Measurements from ENCODE around the gene SLC2A4.
A peak's percentile ranks its signal among the peaks of the same experiment; 100 is the strongest.

The SLC2A4 gene

DNA sequence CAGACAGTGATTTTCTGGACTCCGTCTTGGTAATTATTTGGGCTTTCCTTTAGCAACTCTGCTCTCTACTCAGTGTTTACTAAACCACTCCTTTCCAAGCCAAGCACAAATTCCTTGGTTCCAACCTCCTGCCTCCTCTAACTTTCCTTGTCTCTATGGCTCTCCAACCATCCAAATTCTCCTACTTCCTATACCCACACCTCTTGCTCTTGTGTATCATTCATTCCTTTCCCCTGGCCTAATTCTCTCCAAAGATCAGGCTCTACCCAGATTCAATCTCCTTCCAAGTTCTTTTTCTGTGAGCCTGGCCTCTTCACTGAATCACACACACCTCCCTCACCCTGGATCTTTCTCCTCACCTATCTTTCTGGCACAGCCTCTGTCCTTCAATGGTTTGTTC is 46.5 kb downstream of the SLC2A4 start:
- H3K9me3 ChIP-seq (ENCODE audit: insufficient read depth, low read length, severe bottlenecking), result no peaks in the 10 kb centered on the region
- H3K27ac ChIP-seq (ENCODE audit: low read length), result peak overlapping the region; percentile 96; the same call in 1 of the 2 replicates
- H3K27me3 ChIP-seq (ENCODE audit: insufficient read depth, low read length, poor library complexity), result no peaks in the 10 kb centered on the region
- DNase-seq (no peak), ATAC-seq (ENCODE audit: insufficient read depth, low read depth) (no peak)
- H2AFZ ChIP-seq (ENCODE audit: low read depth, low read length), result no peak overlapping the region
- H3K4me2 ChIP-seq (ENCODE audit: insufficient read depth, low read length), result peak overlapping the region; percentile 80
- TF ChIP-seq EZH2 (IDR thresholded peaks at IDR 0.05; ENCODE audit: borderline replicate concordance, low read depth, low read length, severe bottlenecking), result no peak
- no peaks in the 10 kb centered on the region for H4K20me1 ChIP-seq (ENCODE audit: insufficient read depth, low read length)
- peak overlapping the region; percentile 68 for H3K9ac ChIP-seq (ENCODE audit: low read depth, low read length)
- peak overlapping the region in 1 of 2 experiments; percentile 73; a peak in 3 of 4 replicates for H3K4me3 ChIP-seq (ENCODE audit: low read depth in 1 of 2, low read length in 2 of 2)
- peaks cover 35% of the 10 kb centered on the region for H3K79me2 ChIP-seq (ENCODE audit: insufficient read depth, low read length)
- H3K4me1 ChIP-seq (ENCODE audit: insufficient read depth, low read length), result peaks cover 35% of the 10 kb centered on the region
- H3K36me3 ChIP-seq (ENCODE audit: insufficient read depth, low read length), result peaks cover 46% of the 10 kb centered on the region

DNA sequence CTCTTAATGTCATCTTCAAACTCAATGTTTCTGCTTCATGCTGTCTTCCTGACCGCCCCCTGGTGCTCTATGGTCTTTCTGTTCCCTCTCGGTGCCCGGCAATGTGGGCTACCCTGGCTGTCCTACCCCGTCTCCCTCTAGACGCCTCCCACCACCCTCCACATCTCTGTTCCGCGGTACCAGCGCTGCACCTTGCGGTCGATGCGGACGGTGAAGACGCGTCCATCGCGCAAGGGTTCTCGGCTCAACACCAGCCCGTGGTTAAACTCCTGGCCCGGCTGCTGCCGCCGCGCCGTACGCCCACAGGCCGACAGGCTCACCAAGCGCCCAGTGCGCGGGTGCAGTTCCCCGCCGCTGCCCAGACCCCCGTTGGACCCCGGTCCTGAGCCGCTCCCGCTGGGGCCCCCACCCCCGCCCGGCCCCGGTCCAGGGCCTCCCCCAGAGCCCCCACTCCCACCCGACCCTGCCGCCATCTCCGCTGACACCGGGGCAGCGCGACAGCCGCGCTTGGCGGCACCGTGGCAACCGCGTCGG is 47.4 kb downstream of the SLC2A4 start, which contains the start of gene NEURL4:
NEURL4 (minus strand) TSS at position 496 of the 534 bp plus-strand sequence; CDS start at position 473, 23 bp downstream.
- no peak for TF ChIP-seq EZH2 (IDR thresholded peaks at IDR 0.05; ENCODE audit: borderline replicate concordance, low read depth, low read length, severe bottlenecking)
- TF ChIP-seq, protein P1, sequence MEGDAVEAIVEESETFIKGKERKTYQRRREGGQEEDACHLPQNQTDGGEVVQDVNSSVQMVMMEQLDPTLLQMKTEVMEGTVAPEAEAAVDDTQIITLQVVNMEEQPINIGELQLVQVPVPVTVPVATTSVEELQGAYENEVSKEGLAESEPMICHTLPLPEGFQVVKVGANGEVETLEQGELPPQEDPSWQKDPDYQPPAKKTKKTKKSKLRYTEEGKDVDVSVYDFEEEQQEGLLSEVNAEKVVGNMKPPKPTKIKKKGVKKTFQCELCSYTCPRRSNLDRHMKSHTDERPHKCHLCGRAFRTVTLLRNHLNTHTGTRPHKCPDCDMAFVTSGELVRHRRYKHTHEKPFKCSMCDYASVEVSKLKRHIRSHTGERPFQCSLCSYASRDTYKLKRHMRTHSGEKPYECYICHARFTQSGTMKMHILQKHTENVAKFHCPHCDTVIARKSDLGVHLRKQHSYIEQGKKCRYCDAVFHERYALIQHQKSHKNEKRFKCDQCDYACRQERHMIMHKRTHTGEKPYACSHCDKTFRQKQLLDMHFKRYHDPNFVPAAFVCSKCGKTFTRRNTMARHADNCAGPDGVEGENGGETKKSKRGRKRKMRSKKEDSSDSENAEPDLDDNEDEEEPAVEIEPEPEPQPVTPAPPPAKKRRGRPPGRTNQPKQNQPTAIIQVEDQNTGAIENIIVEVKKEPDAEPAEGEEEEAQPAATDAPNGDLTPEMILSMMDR (IDR thresholded peaks at IDR 0.05; ENCODE audit: borderline replicate concordance, extremely low read depth, low read length, poor library complexity, severe bottlenecking), result peak; percentile 20
- peak within 1 kb of the TSS; percentile 30 to 73 for H3K4me3 ChIP-seq (ENCODE audit: low read depth in 1 of 2, low read length in 2 of 2)
- peak within 1 kb of the TSS; percentile 68 for H3K9ac ChIP-seq (ENCODE audit: low read depth, low read length)
- H3K4me2 ChIP-seq (ENCODE audit: insufficient read depth, low read length), result peak within 1 kb of the TSS; percentile 80
- peaks cover 37% of the 10 kb centered on the region for H3K36me3 ChIP-seq (ENCODE audit: insufficient read depth, low read length)
- peaks cover 35% of the 10 kb centered on the region for H3K79me2 ChIP-seq (ENCODE audit: insufficient read depth, low read length)
- no peaks in the 10 kb centered on the region for H3K27me3 ChIP-seq (ENCODE audit: insufficient read depth, low read length, poor library complexity)
- ATAC-seq (ENCODE audit: insufficient read depth, low read depth) (peak; percentile 22), DNase-seq (no peak)
- no peaks in the 10 kb centered on the region for H3K9me3 ChIP-seq (ENCODE audit: insufficient read depth, low read length, severe bottlenecking)
- H3K27ac ChIP-seq (ENCODE audit: low read length), result peak within 1 kb of the TSS; percentile 96
- H2AFZ ChIP-seq (ENCODE audit: low read depth, low read length), result peak within 1 kb of the TSS; percentile 80
- peaks cover 35% of the 10 kb centered on the region for H3K4me1 ChIP-seq (ENCODE audit: insufficient read depth, low read length)
- H4K20me1 ChIP-seq (ENCODE audit: insufficient read depth, low read length), result no peaks in the 10 kb centered on the region

DNA sequence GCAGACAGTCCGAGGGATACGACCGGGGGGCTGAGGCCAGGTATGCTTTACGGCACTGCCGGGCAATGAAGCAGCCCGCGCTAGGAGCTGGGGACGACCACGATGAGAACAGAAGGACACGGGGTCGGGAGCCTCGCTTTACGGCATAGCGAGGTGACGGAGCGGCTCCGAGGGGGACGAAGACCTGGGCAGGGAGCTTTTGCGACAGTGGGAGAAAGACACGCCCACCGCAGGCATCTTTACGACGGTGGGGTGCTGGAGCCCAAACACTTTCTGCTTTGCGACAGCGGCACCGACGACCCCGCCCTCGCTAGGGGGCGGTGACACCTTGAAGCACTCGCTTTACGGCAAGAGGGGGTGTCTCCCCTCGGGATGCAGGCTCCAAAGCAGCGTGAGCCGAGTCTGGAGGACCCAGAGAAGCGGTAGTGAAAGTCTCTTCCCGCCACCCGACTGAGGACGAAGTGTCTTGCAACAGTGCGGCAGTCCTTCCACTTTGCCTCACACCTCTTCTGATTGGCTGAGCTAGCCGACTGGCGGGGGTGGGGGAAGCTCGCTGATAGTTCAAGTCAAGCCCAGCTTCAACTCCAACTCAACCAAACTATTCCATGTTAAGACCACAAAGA is 48.0 kb downstream of the SLC2A4 start:
- Histone ChIP-seq H3K9me3 (ENCODE audit: insufficient read depth, low read length, severe bottlenecking) (no peaks in the 10 kb centered on the region), H2AFZ (ENCODE audit: low read depth, low read length) (peak overlapping the region; percentile 80), H3K36me3 (ENCODE audit: insufficient read depth, low read length) (peaks cover 31% of the 10 kb centered on the region), H3K27ac (ENCODE audit: low read length) (peak overlapping the region; percentile 96), H3K4me2 (ENCODE audit: insufficient read depth, low read length) (peak overlapping the region; percentile 80), H3K79me2 (ENCODE audit: insufficient read depth, low read length) (peaks cover 35% of the 10 kb centered on the region), H4K20me1 (ENCODE audit: insufficient read depth, low read length) (no peaks in the 10 kb centered on the region), H3K4me3 (ENCODE audit: low read depth in 1 of 2, low read length in 2 of 2) (peak overlapping the region; percentile 30 to 73), H3K4me1 (ENCODE audit: insufficient read depth, low read length) (peaks cover 35% of the 10 kb centered on the region), H3K9ac (ENCODE audit: low read depth, low read length) (peak overlapping the region; percentile 68), H3K27me3 (ENCODE audit: insufficient read depth, low read length, poor library complexity) (no peaks in the 10 kb centered on the region)
- TF ChIP-seq, protein P1 (IDR thresholded peaks at IDR 0.05; ENCODE audit: borderline replicate concordance, extremely low read depth, low read length, poor library complexity, severe bottlenecking), result no peak
- no peak for TF ChIP-seq EZH2 (IDR thresholded peaks at IDR 0.05; ENCODE audit: borderline replicate concordance, low read depth, low read length, severe bottlenecking)
- peak; percentile 99 for DNase-seq
- peak; percentile 72 for ATAC-seq (ENCODE audit: insufficient read depth, low read depth)

DNA sequence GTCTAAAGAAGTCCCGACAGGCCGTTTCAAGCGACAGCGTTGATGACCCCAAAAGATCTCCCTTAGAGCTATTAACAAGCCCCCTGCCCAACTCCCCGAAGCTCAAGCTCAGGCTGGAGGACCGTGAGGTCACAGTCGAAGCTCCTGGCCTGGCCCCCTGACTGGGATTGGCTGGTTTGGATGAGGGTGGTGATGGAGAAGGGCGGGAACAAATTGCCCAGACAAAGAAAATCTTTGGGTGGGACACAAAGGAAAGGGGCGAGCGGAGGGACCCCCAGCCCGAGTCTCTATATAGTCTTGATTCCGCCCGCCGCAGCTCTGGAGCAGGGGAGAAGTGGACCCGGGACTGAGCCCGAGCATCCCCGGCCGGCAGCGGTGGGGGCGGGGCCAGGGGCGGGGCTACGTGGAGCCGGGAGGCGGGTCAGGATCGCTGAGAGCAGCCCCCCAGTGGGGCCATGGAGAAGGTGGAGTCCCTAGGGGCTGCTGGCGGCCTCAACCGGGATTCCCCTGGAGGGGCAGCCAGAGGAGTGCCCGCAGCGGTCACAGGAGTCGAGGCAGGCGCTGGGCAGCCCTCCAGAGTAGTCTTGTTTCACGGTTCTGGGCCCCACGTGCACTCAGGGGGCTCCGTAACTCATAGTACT is 48.6 kb downstream of the SLC2A4 start:
- peaks cover 41% of the 10 kb centered on the region for H3K4me1 ChIP-seq (ENCODE audit: insufficient read depth, low read length)
- peak; percentile 86 for DNase-seq
- H3K9me3 ChIP-seq (ENCODE audit: insufficient read depth, low read length, severe bottlenecking), result no peaks in the 10 kb centered on the region
- H2AFZ ChIP-seq (ENCODE audit: low read depth, low read length), result peak overlapping the region; percentile 80
- peak overlapping the region; percentile 80 for H3K4me2 ChIP-seq (ENCODE audit: insufficient read depth, low read length)
- no peak for TF ChIP-seq EZH2 (IDR thresholded peaks at IDR 0.05; ENCODE audit: borderline replicate concordance, low read depth, low read length, severe bottlenecking)
- TF ChIP-seq, protein P1 (IDR thresholded peaks at IDR 0.05; ENCODE audit: borderline replicate concordance, extremely low read depth, low read length, poor library complexity, severe bottlenecking), result no peak
- H3K27me3 ChIP-seq (ENCODE audit: insufficient read depth, low read length, poor library complexity), result no peaks in the 10 kb centered on the region
- peaks cover 25% of the 10 kb centered on the region for H3K36me3 ChIP-seq (ENCODE audit: insufficient read depth, low read length)
- ATAC-seq (ENCODE audit: insufficient read depth, low read depth), result peak; percentile 79
- peak overlapping the region; percentile 30 to 73 for H3K4me3 ChIP-seq (ENCODE audit: low read depth in 1 of 2, low read length in 2 of 2)
- H3K27ac ChIP-seq (ENCODE audit: low read length), result peak overlapping the region; percentile 96
- H3K9ac ChIP-seq (ENCODE audit: low read depth, low read length), result peak overlapping the region; percentile 68
- H4K20me1 ChIP-seq (ENCODE audit: insufficient read depth, low read length), result no peaks in the 10 kb centered on the region
- H3K79me2 ChIP-seq (ENCODE audit: insufficient read depth, low read length), result peaks cover 36% of the 10 kb centered on the region
